ENCODE measurements around the gene OR52I2.

The OR52I2 gene

DNA sequence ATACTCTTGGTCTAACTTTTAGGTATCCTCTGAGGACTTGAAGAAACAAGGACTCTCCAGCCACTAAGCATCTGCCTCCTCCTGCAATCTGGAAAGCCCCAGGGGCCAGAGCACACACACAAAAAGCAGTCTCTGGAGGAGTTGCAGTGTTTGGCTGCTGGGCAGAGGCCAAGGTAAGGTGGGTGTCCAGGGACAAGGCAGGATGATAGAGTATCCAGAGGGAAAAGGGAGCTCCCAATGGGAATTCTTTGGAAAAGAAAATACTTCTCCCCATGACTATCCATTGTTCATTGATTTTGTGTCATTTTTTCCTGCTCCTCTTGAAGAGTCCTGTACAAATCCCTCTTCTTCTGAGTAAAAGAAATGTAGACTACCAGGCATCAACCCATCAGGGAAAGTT, at the start of gene OR52I2:
Gene OR52I2 (plus strand): TSS at position 301 of the 400 bp plus-strand sequence.
- no peak for DNase-seq

DNA sequence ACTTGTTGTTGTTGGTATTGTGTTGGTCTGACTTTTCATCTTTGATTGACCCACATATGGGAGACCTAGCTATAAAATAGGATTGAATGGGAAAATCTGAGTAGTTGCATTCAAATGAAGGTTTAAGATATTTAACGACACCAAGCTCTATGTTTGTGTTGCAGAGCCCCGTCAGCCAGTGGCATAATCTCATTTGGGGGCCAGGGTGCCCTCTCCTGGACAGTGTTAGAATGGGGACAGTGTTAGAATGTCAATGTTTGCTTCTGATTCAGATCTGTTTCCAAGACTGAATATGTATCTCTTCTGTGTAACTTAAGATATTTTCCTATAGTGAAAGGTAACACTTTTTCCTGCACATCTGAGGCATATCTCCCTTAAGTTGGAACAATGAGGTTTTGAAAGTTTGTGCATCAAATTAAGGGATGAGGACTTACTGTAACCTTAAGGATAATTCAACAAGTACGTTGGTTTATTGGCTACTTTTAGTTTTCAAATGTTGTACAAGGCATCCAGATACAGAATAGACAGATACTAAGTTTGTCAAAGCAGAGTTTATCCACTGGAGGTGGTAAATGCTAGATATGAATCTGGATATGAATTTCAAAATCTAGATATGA, 41.8 kb upstream of the OR52I2 start:
- peak; percentile 5 for DNase-seq

DNA sequence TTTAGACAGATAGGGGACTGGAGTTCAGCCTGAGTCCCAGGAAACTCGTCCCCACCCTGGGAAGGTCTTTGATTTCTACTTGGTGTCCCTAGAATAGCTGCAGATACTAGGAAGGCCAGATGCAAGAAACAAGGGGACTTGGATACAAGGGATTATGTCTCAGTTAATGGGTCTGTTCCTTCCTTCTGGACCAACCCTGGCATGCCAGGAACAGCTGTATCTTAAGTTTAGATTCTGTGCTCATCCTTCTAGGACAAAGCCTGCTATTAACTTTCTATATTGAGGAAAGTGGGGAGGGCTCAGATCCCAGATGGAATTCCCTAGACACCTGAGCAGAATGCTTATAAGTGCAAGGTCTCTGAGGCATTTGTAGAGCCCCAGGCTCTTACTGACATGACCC, 40.5 kb upstream of the OR52I2 start:
- DNase-seq, result no peak

DNA sequence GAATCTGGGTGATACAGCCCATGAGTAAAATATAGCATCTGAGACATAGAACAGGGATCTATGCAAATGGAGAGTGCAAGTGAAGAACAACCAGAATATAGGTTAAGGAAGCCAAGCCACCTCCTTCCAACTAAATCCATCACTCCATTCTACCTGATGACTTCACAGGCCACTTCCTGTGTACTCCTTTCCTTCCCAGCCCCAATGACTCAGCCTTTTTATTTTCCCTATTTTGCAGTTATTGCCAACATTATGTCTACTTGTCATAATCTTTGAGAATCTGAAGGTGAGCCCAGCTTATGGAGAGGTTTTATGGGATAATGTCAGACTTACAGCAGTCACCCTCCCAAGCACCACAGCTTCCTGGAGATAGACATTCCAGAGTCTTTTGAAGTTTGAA, 38.0 kb upstream of the OR52I2 start:
- DNase-seq, result no peak

DNA sequence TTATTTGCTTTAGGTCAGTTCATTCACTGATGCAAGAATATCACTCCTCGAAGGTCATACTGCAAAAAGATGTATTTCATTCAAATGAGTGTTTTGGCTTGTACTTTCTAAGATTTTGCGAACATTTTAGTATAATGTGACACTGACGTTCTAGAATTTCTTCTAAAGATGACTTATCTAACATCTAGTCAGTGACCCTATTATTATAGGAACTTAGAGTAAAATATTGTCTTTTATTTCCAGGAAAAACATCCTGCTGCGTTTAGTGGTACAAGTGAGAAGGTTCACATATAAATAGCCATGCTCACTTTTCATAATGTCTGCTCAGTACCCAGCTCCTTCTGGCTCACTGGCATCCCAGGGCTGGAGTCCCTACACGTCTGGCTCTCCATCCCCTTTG, 36.7 kb upstream of the OR52I2 start, which contains the start of gene OR52M1:
Gene OR52M1 (plus strand): TSS at position 301 of the 400 bp plus-strand sequence. CDS start 0 bp downstream, at position 301.
- no peak for DNase-seq

DNA sequence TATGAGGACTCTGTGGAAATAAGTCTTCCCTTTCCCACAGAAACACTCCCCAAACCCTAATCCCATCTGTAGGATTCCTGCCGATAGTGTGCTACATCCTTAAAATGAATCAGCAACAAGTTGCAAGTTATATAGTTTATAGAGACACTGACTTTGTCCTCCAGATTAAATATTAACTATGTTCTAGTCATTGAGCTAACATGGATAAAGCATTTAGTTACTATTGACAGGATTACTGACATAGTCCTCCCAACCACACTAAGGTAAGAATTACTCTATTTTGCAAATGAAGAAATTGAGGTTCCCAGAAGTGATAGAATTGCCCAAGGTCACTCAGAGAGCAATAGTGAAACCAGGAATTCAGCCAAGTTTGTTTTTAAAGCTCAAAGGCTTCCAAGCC, 34.7 kb upstream of the OR52I2 start:
- DNase-seq, result no peak

DNA sequence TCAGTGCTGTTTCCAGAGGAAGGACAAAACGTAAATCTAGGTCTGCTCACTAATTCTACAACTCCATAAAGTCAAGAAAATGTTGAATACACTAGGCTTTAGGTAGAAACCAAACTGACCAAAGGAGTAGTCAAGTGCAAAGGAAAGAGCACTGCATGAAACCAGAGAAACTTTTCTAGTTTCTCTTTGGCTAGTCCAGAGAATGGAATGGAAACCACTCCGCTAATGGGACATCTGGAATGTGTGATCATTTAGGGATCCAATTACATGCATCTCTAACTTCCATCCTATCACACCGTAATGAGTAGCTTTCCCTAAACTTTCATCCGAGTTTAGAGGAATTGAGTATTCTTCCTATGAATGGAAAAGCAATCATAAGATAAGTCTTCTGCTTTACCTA, 34.1 kb upstream of the OR52I2 start:
- no peak for DNase-seq

DNA sequence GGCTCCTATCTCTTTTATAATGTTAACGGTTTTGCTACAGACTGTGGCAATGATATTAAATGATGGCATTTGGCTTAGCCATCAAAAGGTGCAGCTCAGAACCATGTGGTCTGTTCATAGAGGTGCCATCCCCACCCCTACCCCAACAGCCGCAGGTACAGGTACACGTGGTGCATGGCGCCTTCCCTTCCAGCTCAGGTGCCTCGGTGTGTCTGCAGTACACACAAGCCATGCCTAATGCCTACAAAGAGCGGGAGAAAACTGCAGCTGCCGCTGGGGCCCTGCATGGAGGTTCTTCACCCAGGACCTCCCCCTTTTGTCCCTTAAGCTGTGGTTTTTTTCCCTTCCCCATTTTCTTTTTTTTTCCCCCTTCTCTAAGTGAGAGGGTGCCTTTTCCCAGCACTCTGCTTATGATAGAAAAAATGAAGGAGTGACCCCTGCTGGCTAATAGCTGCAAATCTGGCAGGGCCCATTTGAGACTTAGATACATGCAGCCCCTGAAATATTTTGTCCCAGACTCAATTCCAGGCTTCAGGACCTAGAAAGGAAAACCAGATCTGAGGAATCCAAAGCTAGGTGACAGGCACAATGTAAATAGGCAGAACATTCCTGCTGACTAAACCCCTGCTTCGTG, 30.1 kb upstream of the OR52I2 start:
- DNase-seq, result no peak

DNA sequence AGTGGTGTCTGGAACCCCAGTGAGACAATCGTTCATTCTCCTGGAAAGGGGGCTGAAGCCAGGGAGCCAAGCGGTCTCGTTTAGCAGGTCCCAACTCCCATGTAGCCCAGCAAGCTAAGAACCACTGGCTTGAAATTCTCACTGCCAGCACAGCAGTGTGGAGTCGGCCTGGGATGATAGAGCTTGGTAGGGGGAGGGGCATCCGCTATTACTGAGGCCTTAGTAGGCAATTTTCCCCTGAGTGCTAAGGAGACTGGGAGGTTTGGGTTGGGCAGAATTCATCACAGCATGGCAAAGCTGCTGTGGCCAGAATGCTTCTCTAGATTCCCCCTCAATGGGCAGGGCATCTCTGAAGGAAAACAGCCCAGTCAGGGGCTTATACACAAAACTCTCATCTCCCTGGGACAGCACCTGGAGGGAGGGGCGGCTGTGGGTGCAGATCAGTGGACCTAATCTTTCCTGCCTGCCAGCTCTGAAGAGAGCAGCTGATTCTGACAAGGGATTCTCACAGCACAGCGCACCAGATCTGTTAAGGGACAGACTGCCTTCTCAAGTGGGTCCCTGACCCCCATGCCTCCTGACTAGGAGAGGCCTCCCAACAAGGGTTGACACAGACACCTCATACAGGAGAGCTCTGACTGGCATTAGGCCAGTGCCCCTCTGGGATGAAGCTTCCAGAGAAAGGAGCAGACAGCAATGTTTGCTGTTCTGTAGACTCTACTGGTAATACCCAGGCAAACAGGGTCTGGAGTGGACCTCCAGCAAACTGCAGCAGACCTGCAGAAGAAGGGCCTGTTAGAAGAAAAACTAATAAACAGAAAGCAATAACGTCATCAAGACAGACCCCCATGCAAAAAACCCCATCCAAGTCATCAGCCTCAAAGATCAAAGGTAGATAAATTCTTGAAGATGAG, 21.8 kb upstream of the OR52I2 start:
- DNase-seq, result no peak

DNA sequence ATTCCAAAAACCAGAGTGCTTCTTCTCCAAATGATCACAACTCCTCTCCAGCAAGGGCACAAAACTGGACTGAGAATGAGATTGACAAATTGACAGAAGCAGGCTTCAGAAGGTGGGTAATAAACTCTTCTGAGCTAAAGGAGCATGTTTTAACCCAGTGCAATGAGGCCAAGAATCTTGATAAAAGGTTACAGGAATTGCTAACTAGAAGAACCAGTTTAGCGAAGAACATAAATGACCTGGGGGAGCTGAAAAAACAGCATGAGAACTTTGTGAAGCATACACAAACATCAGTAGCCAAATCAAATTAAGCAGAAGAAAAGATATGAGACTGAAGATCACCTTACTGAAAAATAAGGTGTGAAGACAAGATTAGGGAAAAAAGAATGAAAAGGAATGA, 21.1 kb upstream of the OR52I2 start:
- no peak for DNase-seq

DNA sequence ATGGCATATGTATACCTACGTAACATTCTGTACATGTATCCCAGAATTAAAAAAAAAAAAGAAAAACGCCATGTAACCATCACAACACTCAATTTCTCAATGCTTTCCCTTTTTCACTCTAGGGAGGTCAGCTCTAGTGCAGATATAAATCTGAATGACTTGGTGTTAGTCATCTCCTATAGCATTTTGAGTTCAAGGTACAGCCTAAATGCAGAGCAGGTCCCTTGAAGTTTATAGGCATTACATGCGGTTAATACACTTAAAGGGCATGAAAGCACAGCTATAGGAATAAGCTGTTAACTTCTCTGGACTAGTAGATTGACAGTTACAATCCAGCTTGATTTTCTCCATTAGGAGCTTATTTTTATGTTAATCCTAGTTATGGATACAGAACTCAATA, 16.2 kb upstream of the OR52I2 start:
- no peak for DNase-seq

DNA sequence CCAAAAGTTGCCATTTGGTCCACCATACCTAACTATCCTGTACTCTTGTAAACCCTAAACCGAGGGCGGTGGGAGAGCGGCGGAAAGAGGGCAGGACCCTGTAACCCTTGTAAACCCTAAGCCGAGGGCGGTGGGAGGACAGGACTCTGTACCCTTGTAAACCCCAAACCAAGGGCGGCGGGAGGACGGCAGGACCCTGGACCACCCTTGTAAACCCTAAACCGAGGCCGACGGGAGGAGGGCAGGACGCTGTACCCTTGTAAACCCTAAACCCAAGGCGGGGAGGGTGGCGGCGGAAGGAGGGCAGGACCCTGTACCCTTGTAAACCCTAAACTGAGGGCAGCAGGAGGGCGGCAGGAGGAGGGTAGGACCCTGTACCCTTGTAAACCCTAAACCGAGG, 12.5 kb upstream of the OR52I2 start:
- no peak for DNase-seq

DNA sequence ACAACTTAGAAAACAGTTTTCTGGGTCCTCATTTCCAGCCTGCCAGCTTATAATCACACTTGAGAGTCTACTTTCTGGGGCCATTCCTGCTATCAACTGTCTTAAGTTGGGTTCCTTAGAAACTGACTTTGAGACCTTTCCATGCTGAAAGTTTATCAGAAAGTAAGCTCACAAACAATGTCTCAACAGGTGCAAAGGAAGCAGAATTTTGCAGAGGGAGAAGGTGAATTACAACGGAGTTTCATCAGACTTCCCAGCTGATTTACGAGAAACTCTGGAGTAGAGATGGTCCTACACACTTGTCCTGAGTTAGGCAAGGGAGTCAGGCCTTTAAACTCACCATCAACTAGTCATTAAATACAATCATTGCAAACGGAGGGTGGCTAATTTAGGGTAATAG, 4.7 kb upstream of the OR52I2 start:
- no peak for DNase-seq

DNA sequence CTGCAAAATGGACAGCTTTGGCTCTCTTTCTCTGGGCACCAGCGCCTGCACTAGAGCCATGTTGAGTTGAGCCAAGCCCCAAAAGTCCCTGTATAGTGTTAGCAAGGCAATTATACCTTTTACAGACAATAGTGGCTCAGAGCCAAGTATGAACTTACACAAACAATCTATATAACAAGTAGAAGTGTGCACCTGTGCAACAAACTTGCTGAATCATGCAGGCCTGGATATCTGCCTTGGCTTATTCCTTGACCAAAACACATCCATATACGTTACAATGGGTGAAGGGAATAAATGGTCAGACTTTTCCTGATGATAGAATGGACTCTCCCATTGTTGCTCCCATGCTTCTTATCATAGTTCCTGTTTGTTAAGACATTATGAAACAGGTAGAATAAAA, 3.8 kb upstream of the OR52I2 start:
- no peak for DNase-seq

DNA sequence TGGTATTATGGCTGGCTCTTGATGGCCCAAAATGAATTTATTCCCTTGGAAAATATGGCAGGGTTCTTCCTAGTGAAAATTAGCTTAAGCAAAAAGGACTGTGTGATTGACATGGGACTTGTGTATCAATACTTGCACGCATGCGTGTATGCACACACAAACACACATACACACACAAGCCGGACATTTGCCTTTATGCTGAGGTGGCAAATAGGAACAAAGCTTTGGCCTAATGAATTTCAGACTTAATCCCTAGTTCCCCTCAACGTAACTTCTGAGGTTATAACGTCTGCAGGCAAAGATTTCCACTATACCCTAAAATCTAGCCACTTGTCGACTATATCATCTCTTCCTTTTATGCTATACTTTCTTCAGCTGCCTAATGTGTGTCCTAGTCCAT, 2.9 kb upstream of the OR52I2 start:
- DNase-seq, result no peak

DNA sequence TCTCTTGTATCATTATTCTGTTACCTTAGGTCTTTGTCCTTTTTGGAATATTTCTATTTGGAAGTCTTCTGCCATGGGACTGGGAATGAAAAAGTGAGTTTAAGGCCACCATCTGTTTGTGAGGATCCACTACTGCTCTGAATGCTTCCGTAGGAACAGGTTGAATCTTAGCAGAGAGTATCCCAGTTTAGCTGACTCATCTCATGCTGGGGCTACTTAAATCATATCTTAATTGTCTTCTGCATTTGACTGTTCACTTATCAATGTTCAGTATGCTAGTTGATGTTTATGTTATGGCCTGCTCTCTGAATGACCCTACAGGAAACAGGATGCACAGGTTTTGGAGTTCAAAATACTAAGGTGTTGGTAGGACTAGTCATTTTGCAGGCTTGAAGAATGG, 1.4 kb upstream of the OR52I2 start:
- no peak for DNase-seq

DNA sequence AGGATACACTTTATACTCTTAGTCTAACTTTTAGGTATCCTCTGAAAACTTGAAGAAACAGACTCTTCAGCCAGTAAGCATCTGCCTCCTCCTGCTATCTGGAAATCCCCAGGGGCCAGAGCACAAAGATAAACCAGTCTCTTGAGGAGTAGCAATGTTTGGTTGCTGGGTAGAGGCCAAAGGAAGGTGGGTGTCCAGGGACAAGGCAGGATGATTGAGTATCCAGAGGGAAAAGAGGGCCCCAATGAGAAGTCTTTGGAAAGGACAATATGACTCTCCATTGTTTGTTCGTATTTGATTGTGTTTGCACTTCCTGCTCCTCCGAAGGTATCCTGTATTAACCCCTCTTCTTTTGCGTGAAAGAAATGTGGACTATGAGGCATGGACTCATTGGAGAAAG, 7.5 kb downstream of the OR52I2 start:
- DNase-seq, result no peak

DNA sequence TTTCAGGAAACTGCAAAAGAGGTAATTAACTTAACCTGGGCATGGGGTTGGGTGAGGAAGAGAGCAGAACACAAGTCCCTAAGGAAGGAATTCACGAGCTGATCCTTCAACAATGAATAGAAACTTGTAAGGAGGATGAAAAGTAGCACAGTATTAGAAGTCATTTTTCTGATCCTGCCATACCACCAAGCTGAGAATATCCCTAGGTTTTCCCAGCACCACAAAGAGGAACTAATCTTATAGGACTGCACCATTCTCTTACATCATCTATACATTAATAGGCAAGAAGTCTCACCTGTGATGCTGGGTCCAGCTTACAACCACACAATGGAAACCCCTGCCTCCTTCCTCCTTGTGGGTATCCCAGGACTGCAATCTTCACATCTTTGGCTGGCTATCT, 12.2 kb downstream of the OR52I2 start, which contains the start of gene OR52I1:
Gene OR52I1 (plus strand): TSS at position 301 of the 400 bp plus-strand sequence. CDS start 0 bp downstream, at position 301.
- DNase-seq, result no peak

DNA sequence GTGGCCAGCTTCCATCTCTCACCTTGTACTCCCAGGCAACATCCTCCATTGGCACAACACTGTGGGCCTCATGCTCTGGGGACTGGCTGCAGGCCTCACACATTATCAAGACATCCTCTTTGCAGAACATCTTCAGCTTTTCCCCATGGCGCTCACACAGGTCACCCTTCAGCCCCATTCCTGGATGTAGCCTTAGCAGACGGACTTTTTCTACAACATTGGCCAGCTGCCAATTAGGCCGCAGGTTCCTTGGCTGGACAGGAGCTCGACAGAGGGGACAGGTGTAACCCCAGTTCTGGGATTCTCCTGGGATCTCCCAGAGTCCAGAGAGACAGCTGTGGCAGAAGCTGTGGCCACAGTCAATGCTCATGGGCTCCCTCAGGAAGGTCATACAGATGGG, 23.5 kb downstream of the OR52I2 start:
- DNase-seq, result no peak

DNA sequence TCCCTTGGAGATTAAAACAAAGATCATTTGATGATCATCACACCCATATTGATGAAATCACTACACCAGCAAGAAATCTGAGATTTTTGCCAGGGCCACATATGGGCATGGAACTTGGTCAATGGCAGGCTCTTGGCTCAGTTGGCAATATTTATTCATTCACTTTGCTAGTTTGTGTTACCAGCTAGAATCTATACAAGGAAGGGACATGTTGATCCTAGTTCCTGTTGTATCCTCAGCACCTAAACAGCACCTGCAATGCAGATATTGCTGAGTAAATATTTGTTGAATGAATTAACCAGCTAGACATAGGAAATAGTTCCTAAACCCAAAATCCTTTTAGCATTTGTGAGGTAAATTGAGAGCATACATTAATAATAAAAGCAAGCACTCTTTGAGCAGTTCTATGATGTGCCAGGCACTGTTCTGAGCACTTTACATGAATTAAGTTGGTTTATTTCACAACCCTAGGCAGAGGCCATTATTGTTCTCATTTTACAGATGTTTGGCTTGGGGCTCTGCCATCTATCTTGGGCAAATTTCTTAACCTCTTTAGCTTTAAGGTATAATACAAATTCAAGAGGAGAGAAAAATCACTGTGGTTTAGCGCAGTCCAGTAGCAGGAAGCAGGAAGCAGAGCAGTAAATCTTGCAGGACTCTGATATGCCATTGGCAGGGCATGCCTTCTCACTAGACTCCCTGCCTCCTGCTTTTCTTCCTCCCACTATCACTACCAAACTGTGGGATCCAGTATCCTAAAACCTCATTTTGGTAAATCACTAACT, 24.9 kb downstream of the OR52I2 start:
- no peak for DNase-seq

DNA sequence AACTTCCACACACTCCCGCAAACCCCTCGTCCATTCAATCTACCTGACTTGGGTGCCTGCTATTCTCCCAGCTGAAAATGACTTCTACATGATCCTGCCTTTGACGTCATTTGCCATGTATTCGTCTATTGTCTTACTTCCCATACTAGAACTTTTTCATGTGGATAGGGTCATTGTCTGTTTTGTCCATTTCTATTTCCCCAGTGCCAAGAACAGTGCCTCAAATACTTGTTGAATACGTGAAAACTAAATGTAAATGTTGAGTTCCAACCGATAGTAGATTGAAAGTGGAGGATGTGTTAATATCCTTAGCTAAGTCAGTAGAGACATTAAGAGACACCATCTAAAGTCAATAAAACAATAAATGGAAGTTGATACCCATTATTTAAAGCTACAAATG, 25.6 kb downstream of the OR52I2 start:
- no peak for DNase-seq

DNA sequence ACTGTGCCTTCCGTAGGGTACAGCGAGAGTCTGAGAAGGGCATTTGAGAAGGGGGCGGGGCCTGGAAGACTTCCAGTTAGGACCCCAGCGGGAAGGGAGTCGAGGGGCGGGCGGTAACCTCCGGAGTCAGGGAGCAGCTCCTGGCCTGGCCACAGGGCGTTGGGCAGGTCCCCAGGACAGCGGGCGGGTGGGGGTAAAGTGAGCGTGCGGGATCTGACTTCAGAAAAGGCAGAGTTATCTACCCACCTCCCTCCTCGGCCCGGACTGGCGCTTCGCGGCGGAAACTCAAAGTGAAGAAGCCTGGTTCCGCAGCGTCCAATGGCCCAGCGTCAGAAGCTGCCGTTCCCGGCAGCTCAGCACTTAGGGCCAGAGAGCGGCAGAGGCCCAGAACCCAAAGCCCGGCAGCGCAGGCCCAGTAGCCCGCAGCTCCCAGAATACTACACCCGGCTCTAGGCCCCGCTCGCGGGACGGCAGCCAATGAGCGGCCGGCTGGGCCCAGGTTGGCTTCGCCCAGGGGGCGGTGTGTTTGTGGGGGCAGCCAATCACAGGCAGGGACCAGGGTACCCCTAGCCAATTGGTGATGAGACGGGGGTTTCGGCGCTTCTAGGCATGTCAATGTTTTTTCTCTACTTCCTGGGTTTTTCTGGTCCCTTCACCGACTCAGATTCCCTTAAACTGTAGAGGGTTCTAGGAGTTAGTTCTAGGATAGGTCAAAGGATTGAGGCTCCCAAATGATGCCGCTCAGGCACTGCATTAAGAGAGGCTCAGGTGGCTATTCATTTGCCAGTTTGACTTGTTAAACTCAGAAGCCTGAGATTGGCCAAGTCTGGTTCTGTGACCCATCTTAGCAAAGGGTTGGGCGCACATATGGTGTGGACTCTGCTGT, 26.5 kb downstream of the OR52I2 start, which contains the start of gene TRIM68:
Gene TRIM68 (minus strand): TSS at position 451 of the 886 bp plus-strand sequence. CDS start 2,727 bp downstream, outside the sequence.
- peak; percentile 53 for DNase-seq

Data from NCI-H1694 (cell line).